Measurements from ENCODE around the gene TYMP.
A peak's percentile ranks its signal among the peaks of the same experiment; 100 is the strongest.

TYMP gene

DNA sequence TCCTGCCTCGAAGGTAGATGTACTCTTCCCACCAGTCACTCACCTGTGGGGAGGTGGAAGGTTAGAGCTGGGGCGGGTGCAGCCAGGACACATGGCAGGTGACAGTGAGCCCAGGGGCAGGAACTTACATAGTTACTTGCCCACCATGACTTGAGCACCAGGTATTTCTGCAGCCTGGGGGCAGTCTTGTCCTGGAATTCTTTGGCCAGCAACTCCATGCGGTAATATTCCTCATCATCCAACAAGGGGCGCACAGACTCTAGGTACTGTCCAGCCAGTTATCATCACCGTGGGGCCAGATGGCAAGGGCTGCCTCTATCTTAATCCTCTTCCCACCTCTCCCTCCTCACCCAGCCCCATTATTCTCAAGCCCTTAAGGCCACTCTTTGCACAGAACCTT is 46.3 kb upstream of the TYMP start:
- TF ChIP-seq, protein P1, sequence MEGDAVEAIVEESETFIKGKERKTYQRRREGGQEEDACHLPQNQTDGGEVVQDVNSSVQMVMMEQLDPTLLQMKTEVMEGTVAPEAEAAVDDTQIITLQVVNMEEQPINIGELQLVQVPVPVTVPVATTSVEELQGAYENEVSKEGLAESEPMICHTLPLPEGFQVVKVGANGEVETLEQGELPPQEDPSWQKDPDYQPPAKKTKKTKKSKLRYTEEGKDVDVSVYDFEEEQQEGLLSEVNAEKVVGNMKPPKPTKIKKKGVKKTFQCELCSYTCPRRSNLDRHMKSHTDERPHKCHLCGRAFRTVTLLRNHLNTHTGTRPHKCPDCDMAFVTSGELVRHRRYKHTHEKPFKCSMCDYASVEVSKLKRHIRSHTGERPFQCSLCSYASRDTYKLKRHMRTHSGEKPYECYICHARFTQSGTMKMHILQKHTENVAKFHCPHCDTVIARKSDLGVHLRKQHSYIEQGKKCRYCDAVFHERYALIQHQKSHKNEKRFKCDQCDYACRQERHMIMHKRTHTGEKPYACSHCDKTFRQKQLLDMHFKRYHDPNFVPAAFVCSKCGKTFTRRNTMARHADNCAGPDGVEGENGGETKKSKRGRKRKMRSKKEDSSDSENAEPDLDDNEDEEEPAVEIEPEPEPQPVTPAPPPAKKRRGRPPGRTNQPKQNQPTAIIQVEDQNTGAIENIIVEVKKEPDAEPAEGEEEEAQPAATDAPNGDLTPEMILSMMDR (IDR thresholded peaks at IDR 0.05; ENCODE audit: low read depth, low read length, missing control alignments) = peak; percentile 41
- no peak overlapping the region for H3K4me3 ChIP-seq (replicated peaks; ENCODE audit: low read depth, low read length)
- peak; percentile 25 for DNase-seq (ENCODE audit: extremely low read depth, low read depth)

GRCh38 chr22:50575426-50575941 is 45.7 kb upstream of the TYMP start:
- DNase-seq (ENCODE audit: extremely low read depth, low read depth) = no peak
- no peak overlapping the region for H3K4me3 ChIP-seq (replicated peaks; ENCODE audit: low read depth, low read length)
- TF ChIP-seq, protein P1 (IDR thresholded peaks at IDR 0.05; ENCODE audit: low read depth, low read length, missing control alignments) = no peak

GRCh38 chr22:50574383-50574755 is 44.6 kb upstream of the TYMP start:
- H3K4me3 ChIP-seq (replicated peaks; ENCODE audit: low read depth, low read length) = no peak overlapping the region
- TF ChIP-seq, protein P1 (IDR thresholded peaks at IDR 0.05; ENCODE audit: low read depth, low read length, missing control alignments) = no peak
- no peak for DNase-seq (ENCODE audit: extremely low read depth, low read depth)

GRCh38 chr22:50573491-50574382 is 43.9 kb upstream of the TYMP start:
- no peak for DNase-seq (ENCODE audit: extremely low read depth, low read depth)
- TF ChIP-seq, protein P1 (IDR thresholded peaks at IDR 0.05; ENCODE audit: low read depth, low read length, missing control alignments) = no peak
- no peak overlapping the region for H3K4me3 ChIP-seq (replicated peaks; ENCODE audit: low read depth, low read length)

- TF ChIP-seq, protein P1 (IDR thresholded peaks at IDR 0.05; ENCODE audit: low read depth, low read length, missing control alignments) = no peak
- H3K4me3 ChIP-seq (replicated peaks; ENCODE audit: low read depth, low read length) = no peak overlapping the region
- DNase-seq (ENCODE audit: extremely low read depth, low read depth) = no peak
These were observed 43.2 kb upstream of the TYMP start for GRCh38 chr22:50572965-50573364.

DNA sequence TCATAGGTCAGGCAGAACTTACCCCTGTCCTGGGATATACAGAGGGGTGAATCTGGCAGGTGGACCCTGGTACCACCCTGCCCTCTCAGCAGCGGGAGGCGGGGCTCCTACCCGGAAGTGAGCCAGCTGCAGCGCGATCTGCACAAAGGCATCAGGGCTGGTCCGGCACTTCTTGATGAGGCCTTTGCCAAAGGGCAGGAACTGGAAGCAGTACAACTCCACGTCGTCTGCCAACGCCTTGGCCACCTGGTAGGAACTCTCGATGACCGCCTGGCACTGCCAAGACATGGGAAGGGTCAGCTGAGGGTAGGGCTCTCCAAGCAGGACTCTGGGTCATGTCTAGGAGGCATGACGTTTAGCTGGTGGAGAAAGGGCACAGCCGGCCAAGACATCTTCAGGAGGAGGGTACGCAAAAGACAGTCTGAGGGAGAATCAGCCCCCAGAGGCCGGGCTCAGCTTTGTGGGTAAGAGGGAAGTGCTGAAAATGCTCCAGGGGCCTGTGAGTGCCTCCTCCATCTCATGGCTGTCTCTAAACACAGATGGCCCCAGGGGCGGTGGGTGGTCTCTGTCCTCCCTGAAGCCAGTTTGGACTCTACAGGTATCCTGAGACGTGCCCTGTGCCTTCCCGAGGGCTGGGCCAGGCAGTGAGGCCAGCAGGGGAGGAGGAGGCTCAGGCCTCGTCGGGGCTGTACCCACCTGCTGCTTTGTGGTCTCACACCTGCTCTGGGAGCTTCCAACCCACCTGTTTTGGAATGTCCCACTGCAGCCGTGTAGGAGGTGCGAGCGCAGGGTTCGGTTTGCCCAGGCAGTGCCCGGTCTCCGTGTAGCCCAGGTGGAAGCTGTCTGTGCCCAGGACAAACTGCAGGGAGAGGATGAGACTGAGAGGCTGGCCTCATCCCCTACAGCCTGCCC is 41.7 kb upstream of the TYMP start:
- DNase-seq (ENCODE audit: extremely low read depth, low read depth) = no peak
- TF ChIP-seq, protein P1 (IDR thresholded peaks at IDR 0.05; ENCODE audit: low read depth, low read length, missing control alignments) = no peak
- H3K4me3 ChIP-seq (replicated peaks; ENCODE audit: low read depth, low read length) = no peak overlapping the region

All from HFF-Myc (cell line).